KOPT-K1 (cell line): ENCODE measurements around the gene VCY1B.
"Not testable (repeated sequence)": the region's sequence is repeated elsewhere in the genome, so short reads cannot be mapped to it uniquely, and the experiment has no call there.

Source experiments
- H3K27ac ChIP-seq: fragments of 200-600 bp; sonication (generic); 2 replicates; pipeline ENCODE4 v1.5.1; 2016; ENCODE audit warnings: antibody characterized with exemption, mild to moderate bottlenecking, low read depth, low read length; ENCODE audit not compliant: poor library complexity, severe bottlenecking
- H3K36me3 ChIP-seq: fragments of 200-600 bp; sonication (generic); 2 replicates; pipeline ENCODE4 v1.5.1; 2017; ENCODE audit warnings: antibody characterized with exemption, mild to moderate bottlenecking, low read length, moderate library complexity; ENCODE audit not compliant: insufficient read depth
- H3K9me3 ChIP-seq: fragments of 200-600 bp; sonication (generic); 2 replicates; pipeline ENCODE4 v1.5.1; 2017; ENCODE audit warnings: antibody characterized with exemption, low read length, mild to moderate bottlenecking; ENCODE audit not compliant: insufficient read depth, poor library complexity, severe bottlenecking

The VCY1B gene

GRCh38 chrY:14055927-14056326 lies at the start of gene VCY1B:
TSS of gene VCY1B (plus strand) at chrY:14056227. CDS start at chrY:14056290, 63 bp downstream.
- not testable (repeated sequence) for H3K9me3 ChIP-seq, H3K36me3 ChIP-seq, H3K27ac ChIP-seq

GRCh38 chrY:14011916-14012315 lies 44.1 kb upstream of the VCY1B start:
- H3K27ac ChIP-seq, H3K36me3 ChIP-seq: not testable (repeated sequence)

GRCh38 chrY:14030395-14030794 lies 25.6 kb upstream of the VCY1B start:
- not testable (repeated sequence) for H3K9me3 ChIP-seq, H3K36me3 ChIP-seq, H3K27ac ChIP-seq

More at GRCh38 chrY:14011916-14012315, 44.1 kb upstream of the VCY1B start:
- H3K9me3 ChIP-seq = not testable (repeated sequence)

- no peaks in the 10 kb centered on the region for H3K36me3 ChIP-seq
- no peaks in the 10 kb centered on the region for H3K9me3 ChIP-seq
- no peak overlapping the region for H3K27ac ChIP-seq
Observed at GRCh38 chrY:14085877-14086276, 29.9 kb downstream of the VCY1B start.
